T-helper 1 cell treated with Interleukin-12 subunit alpha and Interleukin-12 subunit beta and Interleukin-4 antibody, amounts not matched to agents 30 μg/mL and 1 μg/mL, for 36 hours (primary cell): Measurements from ENCODE around the gene MAN1C1.
"Not testable (repeated sequence)": the region's sequence is repeated elsewhere in the genome, so short reads cannot be mapped to it uniquely, and the experiment has no call there.

Source experiments
- H3K27ac Mint-ChIP-seq: one replicate; pipeline ENCODE4 v1.8.0; 2021; ENCODE audit warnings: mild to moderate bottlenecking, mixed read lengths
- H3K27me3 Mint-ChIP-seq: one replicate; pipeline ENCODE4 v1.8.0; 2021; ENCODE audit warnings: low read depth, mixed read lengths
- H3K36me3 Mint-ChIP-seq: one replicate; pipeline ENCODE4 v1.8.0; 2021; ENCODE audit warnings: low read depth, mixed read lengths
- H3K4me1 Mint-ChIP-seq: one replicate; pipeline ENCODE4 v1.8.0; 2021; ENCODE audit warnings: low read depth, mixed read lengths
- H3K4me3 Mint-ChIP-seq: one replicate; pipeline ENCODE4 v1.8.0; 2021; ENCODE audit warnings: mild to moderate bottlenecking, moderate library complexity, mixed read lengths
- H3K9me3 Mint-ChIP-seq: one replicate; pipeline ENCODE4 v1.8.0; 2021; ENCODE audit warnings: mixed read lengths

The MAN1C1 gene

GRCh38 chr1:25729790-25730644, 113.4 kb downstream of the MAN1C1 start:
- H3K27me3 Mint-ChIP-seq = peaks cover 65% of the 10 kb centered on the region
- H3K4me1 Mint-ChIP-seq = peaks cover 13% of the 10 kb centered on the region
- H3K27ac Mint-ChIP-seq = no peak overlapping the region
- no peaks in the 10 kb centered on the region for H3K9me3 Mint-ChIP-seq
- no peak overlapping the region for H3K4me3 Mint-ChIP-seq
- H3K36me3 Mint-ChIP-seq = no peaks in the 10 kb centered on the region

- Mint-ChIP-seq H3K4me3 (no peak overlapping the region), H3K4me1 (peaks cover 13% of the 10 kb centered on the region), H3K9me3 (no peaks in the 10 kb centered on the region), H3K36me3 (no peaks in the 10 kb centered on the region), H3K27me3 (peaks cover 63% of the 10 kb centered on the region), H3K27ac (no peak overlapping the region)
Observed at GRCh38 chr1:25731148-25731547, 114.6 kb downstream of the MAN1C1 start.

GRCh38 chr1:25731626-25732370, 115.2 kb downstream of the MAN1C1 start:
- Mint-ChIP-seq H3K36me3 (no peaks in the 10 kb centered on the region), H3K4me3 (no peak overlapping the region), H3K4me1 (peaks cover 13% of the 10 kb centered on the region), H3K9me3 (no peaks in the 10 kb centered on the region), H3K27me3 (peaks cover 64% of the 10 kb centered on the region), H3K27ac (no peak overlapping the region)

GRCh38 chr1:25732821-25733220, 116.2 kb downstream of the MAN1C1 start:
- Mint-ChIP-seq H3K4me1 (peaks cover 11% of the 10 kb centered on the region), H3K4me3 (no peak overlapping the region), H3K9me3 (no peaks in the 10 kb centered on the region), H3K27me3 (peaks cover 63% of the 10 kb centered on the region), H3K36me3 (no peaks in the 10 kb centered on the region), H3K27ac (no peak overlapping the region)

- no peak overlapping the region for H3K27ac Mint-ChIP-seq
Observed at GRCh38 chr1:25733271-25733670, 116.7 kb downstream of the MAN1C1 start.

GRCh38 chr1:25734991-25735390, 118.4 kb downstream of the MAN1C1 start:
- peaks cover 11% of the 10 kb centered on the region for H3K4me1 Mint-ChIP-seq
- H3K36me3 Mint-ChIP-seq, H3K9me3 Mint-ChIP-seq, H3K27ac Mint-ChIP-seq, H3K4me3 Mint-ChIP-seq: not testable (repeated sequence)
- peaks cover 55% of the 10 kb centered on the region for H3K27me3 Mint-ChIP-seq

More at GRCh38 chr1:25733271-25733670, 116.7 kb downstream of the MAN1C1 start:
- Mint-ChIP-seq H3K36me3 (no peaks in the 10 kb centered on the region), H3K9me3 (no peaks in the 10 kb centered on the region), H3K27me3 (peaks cover 64% of the 10 kb centered on the region), H3K4me3 (no peak overlapping the region), H3K4me1 (peaks cover 11% of the 10 kb centered on the region)

GRCh38 chr1:25735956-25736529, 119.5 kb downstream of the MAN1C1 start:
- H3K4me1 Mint-ChIP-seq = peaks cover 2% of the 10 kb centered on the region
- no peaks in the 10 kb centered on the region for H3K9me3 Mint-ChIP-seq
- peaks cover 49% of the 10 kb centered on the region for H3K27me3 Mint-ChIP-seq

GRCh38 chr1:25737130-25737529, 120.5 kb downstream of the MAN1C1 start:
- Mint-ChIP-seq H3K9me3 (no peaks in the 10 kb centered on the region), H3K4me1 (no peaks in the 10 kb centered on the region), H3K4me3 (no peak overlapping the region), H3K36me3 (no peaks in the 10 kb centered on the region), H3K27me3 (peaks cover 57% of the 10 kb centered on the region), H3K27ac (no peak overlapping the region)

More at GRCh38 chr1:25735956-25736529, 119.5 kb downstream of the MAN1C1 start:
- Mint-ChIP-seq H3K4me3 (no peak overlapping the region), H3K36me3 (no peaks in the 10 kb centered on the region), H3K27ac (no peak overlapping the region)

GRCh38 chr1:25738499-25738898, 121.9 kb downstream of the MAN1C1 start:
- Mint-ChIP-seq H3K27ac (no peak overlapping the region), H3K4me3 (no peak overlapping the region), H3K9me3 (no peaks in the 10 kb centered on the region), H3K27me3 (peaks cover 47% of the 10 kb centered on the region), H3K36me3 (no peaks in the 10 kb centered on the region), H3K4me1 (no peaks in the 10 kb centered on the region)

- no peaks in the 10 kb centered on the region for H3K4me1 Mint-ChIP-seq
- no peaks in the 10 kb centered on the region for H3K9me3 Mint-ChIP-seq
- peaks cover 46% of the 10 kb centered on the region for H3K27me3 Mint-ChIP-seq
- H3K4me3 Mint-ChIP-seq = no peak overlapping the region
- H3K27ac Mint-ChIP-seq = no peak overlapping the region
- H3K36me3 Mint-ChIP-seq = no peaks in the 10 kb centered on the region
Observed at GRCh38 chr1:25739341-25739740, 122.8 kb downstream of the MAN1C1 start.

GRCh38 chr1:25740071-25740470, 123.5 kb downstream of the MAN1C1 start:
- Mint-ChIP-seq H3K4me3 (no peak overlapping the region), H3K27ac (no peak overlapping the region), H3K4me1 (no peaks in the 10 kb centered on the region), H3K27me3 (peaks cover 40% of the 10 kb centered on the region), H3K36me3 (no peaks in the 10 kb centered on the region), H3K9me3 (no peaks in the 10 kb centered on the region)

- Mint-ChIP-seq H3K36me3 (no peaks in the 10 kb centered on the region), H3K4me3 (no peak overlapping the region), H3K27me3 (peaks cover 22% of the 10 kb centered on the region), H3K9me3 (no peaks in the 10 kb centered on the region), H3K4me1 (no peaks in the 10 kb centered on the region), H3K27ac (no peak overlapping the region)
Observed at GRCh38 chr1:25742316-25742715, 125.7 kb downstream of the MAN1C1 start.

GRCh38 chr1:25743164-25744139, 126.9 kb downstream of the MAN1C1 start:
- H3K9me3 Mint-ChIP-seq = no peaks in the 10 kb centered on the region
- peaks cover 20% of the 10 kb centered on the region for H3K27me3 Mint-ChIP-seq
- no peak overlapping the region for H3K4me3 Mint-ChIP-seq
- no peaks in the 10 kb centered on the region for H3K36me3 Mint-ChIP-seq
- H3K4me1 Mint-ChIP-seq = no peaks in the 10 kb centered on the region
- no peak overlapping the region for H3K27ac Mint-ChIP-seq

- H3K36me3 Mint-ChIP-seq = no peaks in the 10 kb centered on the region
- H3K4me3 Mint-ChIP-seq = no peak overlapping the region
- no peaks in the 10 kb centered on the region for H3K9me3 Mint-ChIP-seq
- H3K27me3 Mint-ChIP-seq = peaks cover 20% of the 10 kb centered on the region
- H3K4me1 Mint-ChIP-seq = no peaks in the 10 kb centered on the region
- H3K27ac Mint-ChIP-seq = no peak overlapping the region
Observed at GRCh38 chr1:25744140-25744581, 127.6 kb downstream of the MAN1C1 start.
